ENCODE data around the gene PKD1L1. TPM values are rescaled to one million over a fixed set of nuclear protein-coding genes. Genes with fewer than 3 reads are reported as not detected.
A peak's percentile ranks its signal among the peaks of the same experiment; 100 is the strongest.

The PKD1L1 gene
- total RNA-seq, 1 experiment from 2014 or later, result 0.17 TPM

DNA sequence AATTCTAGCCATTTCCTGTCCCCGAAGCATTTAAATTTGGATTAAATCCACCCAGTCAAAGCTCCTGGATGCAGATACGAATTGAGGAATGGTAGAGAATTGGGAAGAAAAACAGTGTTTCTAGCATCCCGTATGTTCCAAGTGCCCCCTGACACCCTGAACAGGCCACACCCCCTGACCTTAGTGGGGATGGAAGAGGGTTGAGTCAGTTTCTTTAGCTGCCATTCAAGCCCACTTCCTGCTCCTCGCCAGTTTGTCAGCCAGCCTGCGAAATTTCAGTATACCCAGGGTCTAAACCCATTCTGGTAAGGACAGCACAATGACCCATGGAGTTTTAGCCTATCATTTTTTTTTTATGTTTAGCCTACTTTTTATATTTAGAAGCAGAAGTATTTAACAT lies 101.1 kb downstream of the PKD1L1 start:
- ChIA-PET POLR2A (no interaction called here), RAD21 (ENCODE audit: low non-redundant PET in 1 of 2, low total read pairs in 2 of 2, uncharacterized antibody in 2 of 2, unreplicated experiment in 2 of 2) (no interaction called here), CTCF (interaction anchor here (1.6 kb wide), 1 partner anchor 581 kb away, joined by 4 read pairs; no protein-coding TSS in a partner anchor)
- Histone ChIP-seq H3K79me2 (ENCODE audit: insufficient read depth, low read length) (no peaks in the 10 kb centered on the region), H3K9me2 (ENCODE audit: insufficient read depth) (no peaks in the 10 kb centered on the region), H3K27me3 (ENCODE audit: insufficient read depth, low read length) (no peaks in the 10 kb centered on the region), H2AFZ (ENCODE audit: low read depth, low read length, poor library complexity, severe bottlenecking) (peak overlapping the region; percentile 61), H3K9me3 (ENCODE audit: control insufficient read depth in 1 of 2, insufficient read depth in 1 of 2, low read depth in 1 of 2, low read length in 2 of 2) (no peaks in the 10 kb centered on the region), H4K20me1 (ENCODE audit: insufficient read depth) (no peaks in the 10 kb centered on the region), H3K27ac (ENCODE audit: low read depth, low read length) (no peak overlapping the region), H3K4me1 (ENCODE audit: control insufficient read depth in 1 of 2, insufficient read depth in 2 of 2, low read length in 2 of 2) (peaks cover 13 to 19% of the 10 kb centered on the region in 2 experiments), H3K36me3 (ENCODE audit: control insufficient read depth in 1 of 2, insufficient read depth in 2 of 2, low read length in 2 of 2) (no peaks in the 10 kb centered on the region), H3K4me3 (replicated peaks in 1 of 2; ENCODE audit: low read depth in 1 of 2, low read length in 2 of 2) (no peak overlapping the region), H3K9ac (ENCODE audit: low read length) (no peak overlapping the region), H3K4me2 (ENCODE audit: low read length) (0 out of 2 replicates have a peak overlapping the region, but pooled peaks have one; percentile 54)
- intact Hi-C loops (cut with micrococcal nuclease), result no loop called here
- TF ChIP-seq, protein P1, sequence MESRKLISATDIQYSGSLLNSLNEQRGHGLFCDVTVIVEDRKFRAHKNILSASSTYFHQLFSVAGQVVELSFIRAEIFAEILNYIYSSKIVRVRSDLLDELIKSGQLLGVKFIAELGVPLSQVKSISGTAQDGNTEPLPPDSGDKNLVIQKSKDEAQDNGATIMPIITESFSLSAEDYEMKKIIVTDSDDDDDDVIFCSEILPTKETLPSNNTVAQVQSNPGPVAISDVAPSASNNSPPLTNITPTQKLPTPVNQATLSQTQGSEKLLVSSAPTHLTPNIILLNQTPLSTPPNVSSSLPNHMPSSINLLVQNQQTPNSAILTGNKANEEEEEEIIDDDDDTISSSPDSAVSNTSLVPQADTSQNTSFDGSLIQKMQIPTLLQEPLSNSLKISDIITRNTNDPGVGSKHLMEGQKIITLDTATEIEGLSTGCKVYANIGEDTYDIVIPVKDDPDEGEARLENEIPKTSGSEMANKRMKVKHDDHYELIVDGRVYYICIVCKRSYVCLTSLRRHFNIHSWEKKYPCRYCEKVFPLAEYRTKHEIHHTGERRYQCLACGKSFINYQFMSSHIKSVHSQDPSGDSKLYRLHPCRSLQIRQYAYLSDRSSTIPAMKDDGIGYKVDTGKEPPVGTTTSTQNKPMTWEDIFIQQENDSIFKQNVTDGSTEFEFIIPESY (IDR thresholded peaks at IDR 0.05; ENCODE audit: extremely low read depth, insufficient replicate concordance, low read length), result no peak
- TF ChIP-seq POLR2A (IDR thresholded peaks at IDR 0.05; ENCODE audit: borderline replicate concordance, extremely low read depth, insufficient read depth, insufficient read length), result no peak
- TF ChIP-seq, protein P2, sequence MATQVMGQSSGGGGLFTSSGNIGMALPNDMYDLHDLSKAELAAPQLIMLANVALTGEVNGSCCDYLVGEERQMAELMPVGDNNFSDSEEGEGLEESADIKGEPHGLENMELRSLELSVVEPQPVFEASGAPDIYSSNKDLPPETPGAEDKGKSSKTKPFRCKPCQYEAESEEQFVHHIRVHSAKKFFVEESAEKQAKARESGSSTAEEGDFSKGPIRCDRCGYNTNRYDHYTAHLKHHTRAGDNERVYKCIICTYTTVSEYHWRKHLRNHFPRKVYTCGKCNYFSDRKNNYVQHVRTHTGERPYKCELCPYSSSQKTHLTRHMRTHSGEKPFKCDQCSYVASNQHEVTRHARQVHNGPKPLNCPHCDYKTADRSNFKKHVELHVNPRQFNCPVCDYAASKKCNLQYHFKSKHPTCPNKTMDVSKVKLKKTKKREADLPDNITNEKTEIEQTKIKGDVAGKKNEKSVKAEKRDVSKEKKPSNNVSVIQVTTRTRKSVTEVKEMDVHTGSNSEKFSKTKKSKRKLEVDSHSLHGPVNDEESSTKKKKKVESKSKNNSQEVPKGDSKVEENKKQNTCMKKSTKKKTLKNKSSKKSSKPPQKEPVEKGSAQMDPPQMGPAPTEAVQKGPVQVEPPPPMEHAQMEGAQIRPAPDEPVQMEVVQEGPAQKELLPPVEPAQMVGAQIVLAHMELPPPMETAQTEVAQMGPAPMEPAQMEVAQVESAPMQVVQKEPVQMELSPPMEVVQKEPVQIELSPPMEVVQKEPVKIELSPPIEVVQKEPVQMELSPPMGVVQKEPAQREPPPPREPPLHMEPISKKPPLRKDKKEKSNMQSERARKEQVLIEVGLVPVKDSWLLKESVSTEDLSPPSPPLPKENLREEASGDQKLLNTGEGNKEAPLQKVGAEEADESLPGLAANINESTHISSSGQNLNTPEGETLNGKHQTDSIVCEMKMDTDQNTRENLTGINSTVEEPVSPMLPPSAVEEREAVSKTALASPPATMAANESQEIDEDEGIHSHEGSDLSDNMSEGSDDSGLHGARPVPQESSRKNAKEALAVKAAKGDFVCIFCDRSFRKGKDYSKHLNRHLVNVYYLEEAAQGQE (IDR thresholded peaks at IDR 0.05; ENCODE audit: low read depth), result no peak
- TF ChIP-seq, protein P3, sequence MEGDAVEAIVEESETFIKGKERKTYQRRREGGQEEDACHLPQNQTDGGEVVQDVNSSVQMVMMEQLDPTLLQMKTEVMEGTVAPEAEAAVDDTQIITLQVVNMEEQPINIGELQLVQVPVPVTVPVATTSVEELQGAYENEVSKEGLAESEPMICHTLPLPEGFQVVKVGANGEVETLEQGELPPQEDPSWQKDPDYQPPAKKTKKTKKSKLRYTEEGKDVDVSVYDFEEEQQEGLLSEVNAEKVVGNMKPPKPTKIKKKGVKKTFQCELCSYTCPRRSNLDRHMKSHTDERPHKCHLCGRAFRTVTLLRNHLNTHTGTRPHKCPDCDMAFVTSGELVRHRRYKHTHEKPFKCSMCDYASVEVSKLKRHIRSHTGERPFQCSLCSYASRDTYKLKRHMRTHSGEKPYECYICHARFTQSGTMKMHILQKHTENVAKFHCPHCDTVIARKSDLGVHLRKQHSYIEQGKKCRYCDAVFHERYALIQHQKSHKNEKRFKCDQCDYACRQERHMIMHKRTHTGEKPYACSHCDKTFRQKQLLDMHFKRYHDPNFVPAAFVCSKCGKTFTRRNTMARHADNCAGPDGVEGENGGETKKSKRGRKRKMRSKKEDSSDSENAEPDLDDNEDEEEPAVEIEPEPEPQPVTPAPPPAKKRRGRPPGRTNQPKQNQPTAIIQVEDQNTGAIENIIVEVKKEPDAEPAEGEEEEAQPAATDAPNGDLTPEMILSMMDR (IDR thresholded peaks at IDR 0.05 in 2 of 3, conservative IDR thresholded peaks at IDR 0.05 in 1 of 3; ENCODE audit: borderline replicate concordance in 1 of 3, insufficient read depth in 1 of 3, low read depth in 2 of 3, low read length in 2 of 3), result no peak
- TF ChIP-seq EZH2phosphoT487 (IDR thresholded peaks at IDR 0.05; ENCODE audit: borderline replicate concordance), result no peak
- TF ChIP-seq EGR1 (IDR thresholded peaks at IDR 0.05; ENCODE audit: low read depth), result no peak
- TF ChIP-seq CEBPB (IDR thresholded peaks at IDR 0.05; ENCODE audit: low read depth), result no peak
- TF ChIP-seq POLR2AphosphoS5 (IDR thresholded peaks at IDR 0.05; ENCODE audit: low read depth, low read length), result no peak
- TF ChIP-seq TCF7L2 (IDR thresholded peaks at IDR 0.05; ENCODE audit: borderline replicate concordance, extremely low read depth, insufficient read depth, insufficient read length), result no peak
- TF ChIP-seq SP1 (IDR thresholded peaks at IDR 0.05; ENCODE audit: low read depth), result no peak
- TF ChIP-seq SRF (IDR thresholded peaks at IDR 0.05; ENCODE audit: low read depth), result no peak
- TF ChIP-seq ZFX (IDR thresholded peaks at IDR 0.05), result no peak
- BruUV-seq (replicated peaks), result no TSS peak
- ATAC-seq (no peak), DNase-seq (ENCODE audit: low read depth, low spot score) (no peak)

Data from HCT116 (cell line).